ENCODE measurements around the gene RABGEF1.
"Not testable (repeated sequence)": the region's sequence is repeated elsewhere in the genome, so short reads cannot be mapped to it uniquely, and the experiment has no call there.

DNA sequence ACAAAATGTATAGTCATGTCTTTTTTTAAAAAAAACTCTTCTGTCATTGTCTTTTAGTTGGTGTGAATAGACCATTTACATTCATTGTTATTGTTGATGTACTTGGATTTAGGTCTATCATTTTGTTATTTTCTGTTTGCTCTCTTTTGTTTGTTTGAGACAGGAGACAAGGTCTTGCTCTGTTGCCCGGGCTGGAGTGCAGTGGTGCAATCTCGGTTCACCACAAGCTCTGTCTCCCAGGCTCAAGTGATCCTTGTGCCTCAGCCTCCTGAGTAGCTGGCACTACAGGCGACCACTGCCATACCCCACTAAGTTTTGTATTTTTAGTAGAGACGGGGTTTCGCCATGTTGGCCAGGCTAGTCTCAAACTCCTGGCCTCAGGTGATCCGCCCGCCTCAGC is 23.9 kb upstream of the RABGEF1 start:
- TF ChIP-seq FOXK2 (conservative IDR thresholded peaks at IDR 0.05 in 1 of 2, IDR thresholded peaks at IDR 0.05 in 1 of 2; ENCODE audit: low read depth in 2 of 2); ATF3 (IDR thresholded peaks at IDR 0.05); ATF3 (CRISPR knock-in tag; conservative IDR thresholded peaks at IDR 0.05); CHD2 (IDR thresholded peaks at IDR 0.05; ENCODE audit: low read depth, low read length); ZNF41 (CRISPR knock-in tag; conservative IDR thresholded peaks at IDR 0.05); XRCC5 (IDR thresholded peaks at IDR 0.05; ENCODE audit: low read depth, low read length); POLR2A (conservative IDR thresholded peaks at IDR 0.05); POLR2AphosphoS5 (IDR thresholded peaks at IDR 0.05; ENCODE audit: control insufficient read depth, insufficient read depth, low read depth, low read length): not testable (repeated sequence)
